GM12878 (cell line): ENCODE results near the gene RAD9A. TPM values are rescaled to one million over a fixed set of nuclear protein-coding genes. Genes with fewer than 3 reads are reported as not detected.
A peak's percentile ranks its signal among the peaks of the same experiment; 100 is the strongest.

Source experiments
- ATF7 ChIP-seq: fragments of 450-650 bp; IDR thresholded peaks from 2 replicates; pipeline ENCODE4 v1.6.1; 2016; ENCODE audit warnings: low read depth, mild to moderate bottlenecking
- BCLAF1 ChIP-seq: fragments of 450-650 bp; IDR thresholded peaks from 2 replicates; pipeline ENCODE4 v1.6.1; 2017; ENCODE audit warnings: antibody characterized with exemption, mild to moderate bottlenecking, moderate library complexity
- CBFB ChIP-seq: IDR thresholded peaks from 2 replicates; pipeline ENCODE4 v1.6.1; 2016; ENCODE audit warnings: antibody characterized with exemption, low read depth
- ELK1 ChIP-seq: IDR thresholded peaks from 2 replicates; pipeline ENCODE4 v1.6.1; 2012; ENCODE audit warnings: low read depth, low read length, improper control_type of control experiment
- ETV6 ChIP-seq, 2 experiments: fragments of 450-650 bp in 1 of 2; IDR thresholded peaks in 1 of 2; conservative IDR thresholded peaks in 1 of 2; 2 replicates each; pipeline ENCODE4 v1.6.1; 2014; ENCODE audit warnings: antibody characterized with exemption in 1 of 2, borderline replicate concordance in 1 of 2, low read depth in 1 of 2, mild to moderate bottlenecking in 1 of 2, moderate library complexity in 1 of 2
- LARP7 ChIP-seq: fragments of 450-650 bp; IDR thresholded peaks from 2 replicates; pipeline ENCODE4 v1.6.1; 2017; ENCODE audit warnings: mild to moderate bottlenecking
- MTA2 ChIP-seq: fragments of 450-650 bp; IDR thresholded peaks from 2 replicates; pipeline ENCODE4 v1.6.1; 2016; ENCODE audit warnings: low read depth, mild to moderate bottlenecking, moderate library complexity
- MYC ChIP-seq: IDR thresholded peaks from 2 replicates; pipeline ENCODE4 v1.6.1; 2011; ENCODE audit warnings: mild to moderate bottlenecking, low read length, moderate library complexity, inconsistent platforms; ENCODE audit not compliant: insufficient read depth, insufficient replicate concordance, insufficient read length, severe bottlenecking
- PAX5 ChIP-seq: IDR thresholded peaks from 2 replicates; pipeline ENCODE4 v1.6.1; 2011; ENCODE audit warnings: low read depth, low read length, borderline replicate concordance
- PAX8 ChIP-seq: fragments of 450-650 bp; IDR thresholded peaks from 2 replicates; pipeline ENCODE4 v1.6.1; 2017; ENCODE audit warnings: mild to moderate bottlenecking, moderate library complexity
- PBX3 ChIP-seq: IDR thresholded peaks from 2 replicates; pipeline ENCODE4 v1.6.1; 2011; ENCODE audit warnings: mild to moderate bottlenecking, low read depth, low read length, moderate library complexity; ENCODE audit not compliant: insufficient replicate concordance
- POLR2AphosphoS2 ChIP-seq: IDR thresholded peaks from 2 replicates; pipeline ENCODE4 v1.6.1; 2011; ENCODE audit warnings: low read depth, mild to moderate bottlenecking, low read length, improper control_type of control experiment, moderate library complexity
- POU2F2 ChIP-seq: IDR thresholded peaks from 3 replicates; pipeline ENCODE4 v1.6.1; 2011; ENCODE audit warnings: low read depth, mild to moderate bottlenecking, low read length, borderline replicate concordance
- SMC3 ChIP-seq: IDR thresholded peaks from 2 replicates; pipeline ENCODE4 v1.6.1; 2011; ENCODE audit warnings: low read length, improper control_type of control experiment, borderline replicate concordance
- SREBF1 ChIP-seq: IDR thresholded peaks from 2 replicates; pipeline ENCODE4 v1.6.1; 2012; ENCODE audit warnings: mild to moderate bottlenecking, low read length
- SREBF2 ChIP-seq: IDR thresholded peaks from 2 replicates; pipeline ENCODE4 v1.6.1; 2012; ENCODE audit warnings: mild to moderate bottlenecking, low read length
- USF2 ChIP-seq: IDR thresholded peaks from 2 replicates; pipeline ENCODE4 v1.6.1; 2011; ENCODE audit warnings: low read depth, low read length, improper control_type of control experiment, borderline replicate concordance
- YBX1 ChIP-seq: fragments of 450-650 bp; IDR thresholded peaks from 2 replicates; pipeline ENCODE4 v1.6.1; 2016; ENCODE audit warnings: antibody characterized with exemption
- ZNF687 ChIP-seq: fragments of 450-650 bp; IDR thresholded peaks from 2 replicates; pipeline ENCODE4 v1.6.1; 2017; ENCODE audit warnings: mild to moderate bottlenecking, moderate library complexity
- polyA plus RNA-seq, 11 experiments: library from polyadenylated mRNA; depleted of rRNA in 4 of 11; unstranded in 6 of 11; stranded (reverse) in 5 of 11; fragments of >200 nt; fragmentation: Nextera tagmentation in 4 of 11; fragmentation: Illumina TruSeq in 1 of 11; extraction: Ambion mirVana in 4 of 11; extraction: Trizol in 1 of 11; gene quantifications; 1 replicate in 1 of 11; 2 replicates in 10 of 11; pipeline versions ENCODE4 v1.2.1 to v1.2.3, GENCODE V29; 2011 to 2016; ENCODE audit warnings: inconsistent platforms in 2 of 11, missing spikeins in 2 of 11, low read depth in 1 of 11
- total RNA-seq, 4 experiments: library from RNA; depleted of rRNA in 3 of 4; stranded (reverse); fragments of >200 nt in 3 of 4; fragmentation: Illumina TruSeq in 1 of 4; extraction: Trizol in 1 of 4; gene quantifications; 2 replicates each; pipeline versions ENCODE4 v1.2.1 to v1.2.3, GENCODE V29; 2013 to 2021

RAD9A gene
- total and polyA plus RNA-seq, 10 of the 15 experiments (the other 5 are each of a cell fraction or from before 2014, with no cell fraction given), result 1.1 to 36.2 (median 19.8) TPM

- no peak for TF ChIP-seq PBX3
- peak; percentile 74 for TF ChIP-seq SREBF1
- no peak for TF ChIP-seq ELK1
- no peak for TF ChIP-seq MTA2
- no peak for TF ChIP-seq PAX8
- no peak for TF ChIP-seq PAX5
- TF ChIP-seq ETV6 (conservative IDR thresholded peaks at IDR 0.05 in 1 of 2, IDR thresholded peaks at IDR 0.05 in 1 of 2; ENCODE audit: borderline replicate concordance in 1 of 2, low read depth in 1 of 2), result no peak
- peak; percentile 43; the same call in 1 of the 2 replicates for TF ChIP-seq POLR2AphosphoS2
- no peak for TF ChIP-seq CBFB
- no peak for TF ChIP-seq ATF7
- TF ChIP-seq ZNF687, result peak; percentile 89
- TF ChIP-seq YBX1, result no peak
- TF ChIP-seq MYC, result no peak
- TF ChIP-seq USF2, result peak; percentile 99
- TF ChIP-seq LARP7, result peak; percentile 86
- TF ChIP-seq BCLAF1, result no peak
- no peak for TF ChIP-seq POU2F2
- TF ChIP-seq SREBF2, result no peak
- TF ChIP-seq SMC3, result peak; percentile 22
Observed at GRCh38 chr11:67391304-67392182, at the start of gene RAD9A (continued).
